PC-9 (cell line): ENCODE data around the gene C2CD5.

Experiments
- CTCF ChIP-seq: fragments of 200-600 bp; sonication (generic); conservative IDR thresholded peaks from 2 replicates; pipeline ENCODE4 v1.6.1; 2017; ENCODE audit warnings: mixed run types, antibody characterized with exemption, mild to moderate bottlenecking, moderate library complexity
- EZH2 ChIP-seq: fragments of 200-600 bp; sonication (generic); IDR thresholded peaks from 2 replicates; pipeline ENCODE4 v1.8.0; 2017; ENCODE audit warnings: antibody characterized with exemption, low read depth

GRCh38 chr12:22573181-22573580, 28.8 kb upstream of the C2CD5 start:
- TF ChIP-seq CTCF: no peak
- no peak for TF ChIP-seq EZH2
